A673 (cell line): ENCODE results near the gene MTMR2. TPM values are rescaled to one million over a fixed set of nuclear protein-coding genes. Genes with fewer than 3 reads are reported as not detected.

ENCODE experiments used
- BruUV-seq: library from RNA; stranded (reverse); fragments of 400-500 nt; replicated peaks from 2 replicates; lab custom pipeline; 2021; lab: Mats Ljungman, UMichigan
- CTCF ChIA-PET: fragments of 300-600 bp; sonication (Branson Sonifier 250); formaldehyde crosslinking; loops from one replicate; lab custom pipeline; 2022; ENCODE audit warnings: antibody characterized with exemption; lab: Charles Lee
- POLR2A ChIA-PET: fragments of 300-600 bp; sonication (Branson Sonifier 250); formaldehyde crosslinking; loops from one replicate; lab custom pipeline; 2022; ENCODE audit warnings: antibody characterized with exemption; ENCODE audit not compliant: low non-redundant PET; lab: Charles Lee
- DNase-seq: peaks from one replicate; pipeline ENCODE4 v3.0.0-alpha.2; 2015; ENCODE audit warnings: low spot score
- H3K27ac ChIP-seq: fragments of 200-600 bp; sonication (generic); 2 replicates; pipeline ENCODE4 v1.5.1; 2016; ENCODE audit warnings: mixed run types, low read depth, mild to moderate bottlenecking, mixed read lengths, antibody characterized with exemption, low read length; ENCODE audit not compliant: poor library complexity, severe bottlenecking
- H3K27me3 ChIP-seq: fragments of 200-600 bp; sonication (generic); replicated peaks from 2 replicates; pipeline ENCODE4 v1.6.1; 2017; ENCODE audit warnings: mixed run types, low read depth, mild to moderate bottlenecking, mixed read lengths, antibody characterized with exemption, low read length; ENCODE audit not compliant: insufficient read depth, poor library complexity
- H3K36me3 ChIP-seq: fragments of 200-600 bp; sonication (generic); 2 replicates; pipeline ENCODE4 v1.6.1; 2016; ENCODE audit warnings: mixed run types, mild to moderate bottlenecking, mixed read lengths, antibody characterized with exemption, low read length; ENCODE audit not compliant: insufficient read depth, poor library complexity, severe bottlenecking
- H3K4me1 ChIP-seq: fragments of 200-600 bp; sonication (generic); 2 replicates; pipeline ENCODE4 v1.6.1; 2017; ENCODE audit warnings: mixed run types, mild to moderate bottlenecking, mixed read lengths, antibody characterized with exemption, low read length; ENCODE audit not compliant: insufficient read depth, poor library complexity, severe bottlenecking
- H3K4me3 ChIP-seq: fragments of 200-600 bp; sonication (generic); 2 replicates; pipeline ENCODE4 v1.5.1; 2016; ENCODE audit warnings: low read depth, mixed run types, mild to moderate bottlenecking, mixed read lengths, low read length; ENCODE audit not compliant: poor library complexity, severe bottlenecking
- H3K9me3 ChIP-seq: fragments of 200-600 bp; sonication (generic); 2 replicates; pipeline ENCODE4 v1.6.1; 2016; ENCODE audit warnings: mixed run types, low read depth, mild to moderate bottlenecking, mixed read lengths, antibody characterized with exemption, low read length; ENCODE audit not compliant: poor library complexity, severe bottlenecking
- EZH2 ChIP-seq: fragments of 200-600 bp; sonication (generic); IDR thresholded peaks from 2 replicates; pipeline ENCODE4 v1.6.1; 2017; ENCODE audit warnings: borderline replicate concordance, low read depth, mild to moderate bottlenecking, mixed read lengths, antibody characterized with exemption, low read length; ENCODE audit not compliant: poor library complexity, severe bottlenecking
- intact Hi-C: fragments of 100-400 bp; cut with micrococcal nuclease; formaldehyde crosslinking; loops from one replicate; pipeline ENCODE4 v1.10.0; 2022; ENCODE audit not compliant: unreplicated experiment
- total RNA-seq: library from RNA; stranded (reverse); gene quantifications from 2 replicates; pipeline ENCODE4 v1.2.3, GENCODE V29; 2021
- TF ChIP-seq, protein P1 (sequence below): fragments of 300-800, 200-600 bp; sonication (generic); conservative IDR thresholded peaks from 2 replicates; pipeline ENCODE4 v1.5.1; 2017; ENCODE audit warnings: low read depth, mild to moderate bottlenecking, antibody characterized with exemption, low read length, moderate library complexity, mixed read lengths

Gene MTMR2
- total RNA-seq, 1 experiment from 2014 or later, result 58.6 TPM

DNA sequence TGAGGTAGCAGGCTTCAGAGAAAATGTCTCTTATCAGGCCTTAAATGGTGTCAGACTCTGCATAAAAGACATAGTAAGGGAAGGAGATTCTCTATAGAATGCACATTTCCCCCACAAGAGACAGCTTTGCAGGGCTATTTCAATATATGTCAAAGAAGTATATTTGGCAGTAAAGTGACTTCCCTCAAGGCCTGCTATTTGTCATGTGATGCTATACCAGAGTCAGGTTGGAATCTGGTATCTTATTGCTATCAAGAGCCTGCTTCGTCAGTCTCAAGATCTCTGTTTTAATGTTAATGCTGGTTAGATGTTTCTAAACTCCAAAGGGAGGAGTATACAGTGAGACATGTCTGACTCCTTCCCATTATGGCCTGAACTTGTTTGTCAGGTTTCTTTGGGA is 40.4 kb upstream of the MTMR2 start:
- Histone ChIP-seq H3K27me3 (no peaks in the 10 kb centered on the region), H3K27ac (no peak overlapping the region), H3K9me3 (no peaks in the 10 kb centered on the region), H3K4me1 (no peaks in the 10 kb centered on the region), H3K36me3 (no peaks in the 10 kb centered on the region), H3K4me3 (no peak overlapping the region)
- POLR2A ChIA-PET, result no interaction called here
- TF ChIP-seq EZH2, result no peak
- TF ChIP-seq, protein P1, sequence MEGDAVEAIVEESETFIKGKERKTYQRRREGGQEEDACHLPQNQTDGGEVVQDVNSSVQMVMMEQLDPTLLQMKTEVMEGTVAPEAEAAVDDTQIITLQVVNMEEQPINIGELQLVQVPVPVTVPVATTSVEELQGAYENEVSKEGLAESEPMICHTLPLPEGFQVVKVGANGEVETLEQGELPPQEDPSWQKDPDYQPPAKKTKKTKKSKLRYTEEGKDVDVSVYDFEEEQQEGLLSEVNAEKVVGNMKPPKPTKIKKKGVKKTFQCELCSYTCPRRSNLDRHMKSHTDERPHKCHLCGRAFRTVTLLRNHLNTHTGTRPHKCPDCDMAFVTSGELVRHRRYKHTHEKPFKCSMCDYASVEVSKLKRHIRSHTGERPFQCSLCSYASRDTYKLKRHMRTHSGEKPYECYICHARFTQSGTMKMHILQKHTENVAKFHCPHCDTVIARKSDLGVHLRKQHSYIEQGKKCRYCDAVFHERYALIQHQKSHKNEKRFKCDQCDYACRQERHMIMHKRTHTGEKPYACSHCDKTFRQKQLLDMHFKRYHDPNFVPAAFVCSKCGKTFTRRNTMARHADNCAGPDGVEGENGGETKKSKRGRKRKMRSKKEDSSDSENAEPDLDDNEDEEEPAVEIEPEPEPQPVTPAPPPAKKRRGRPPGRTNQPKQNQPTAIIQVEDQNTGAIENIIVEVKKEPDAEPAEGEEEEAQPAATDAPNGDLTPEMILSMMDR, result no peak
- DNase-seq, result no peak
- BruUV-seq, result no TSS peak
- intact Hi-C loops, result no loop called here
- CTCF ChIA-PET, result no interaction called here

DNA sequence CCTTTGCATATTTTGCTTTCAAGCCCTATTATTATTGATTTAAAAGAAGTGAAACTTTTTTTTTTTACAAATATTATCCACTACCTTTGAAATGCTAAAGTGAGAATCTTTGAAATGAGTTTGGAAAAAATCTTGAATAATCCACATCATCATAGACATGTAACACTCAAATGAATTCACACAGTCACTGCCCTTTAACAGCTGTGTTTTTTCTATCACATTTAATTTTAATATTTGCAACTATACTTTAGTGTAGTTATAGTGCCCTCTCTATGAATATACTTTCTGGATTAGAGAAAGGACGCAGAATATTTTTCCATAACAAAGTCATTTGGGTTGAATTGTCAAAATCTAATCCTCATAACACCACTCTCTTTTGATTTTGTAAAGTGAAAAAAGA is 37.9 kb upstream of the MTMR2 start:
- TF ChIP-seq EZH2, result no peak
- Histone ChIP-seq H3K27me3 (no peaks in the 10 kb centered on the region), H3K9me3 (no peaks in the 10 kb centered on the region), H3K4me3 (no peak overlapping the region), H3K27ac (no peak overlapping the region), H3K4me1 (no peaks in the 10 kb centered on the region), H3K36me3 (no peaks in the 10 kb centered on the region)
- CTCF ChIA-PET, result interaction anchor here (0.6 kb wide), 1 partner anchor 117 kb away, joined by 3 read pairs; no protein-coding TSS in a partner anchor
- intact Hi-C loops, result no loop called here
- DNase-seq, result no peak
- no TSS peak for BruUV-seq
- POLR2A ChIA-PET, result no interaction called here

DNA sequence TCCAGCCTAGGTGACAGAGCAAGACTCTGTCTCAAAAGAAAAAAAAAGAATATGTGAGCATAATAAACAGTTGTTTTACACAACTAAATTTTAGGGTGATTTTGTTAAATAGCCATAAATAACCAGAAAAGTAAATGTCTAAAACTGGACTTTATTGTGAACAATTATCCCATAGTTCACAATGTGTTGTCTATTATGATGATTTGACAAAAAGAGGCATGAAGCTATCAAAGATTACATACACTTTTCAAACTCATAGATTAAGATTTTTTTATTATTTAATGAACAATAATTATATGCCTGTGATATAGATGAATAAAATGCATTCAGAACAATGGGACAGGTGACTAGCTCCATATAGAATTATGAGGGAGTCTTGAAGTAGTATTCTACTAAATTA is 27.0 kb upstream of the MTMR2 start:
- CTCF ChIA-PET, result no interaction called here

DNA sequence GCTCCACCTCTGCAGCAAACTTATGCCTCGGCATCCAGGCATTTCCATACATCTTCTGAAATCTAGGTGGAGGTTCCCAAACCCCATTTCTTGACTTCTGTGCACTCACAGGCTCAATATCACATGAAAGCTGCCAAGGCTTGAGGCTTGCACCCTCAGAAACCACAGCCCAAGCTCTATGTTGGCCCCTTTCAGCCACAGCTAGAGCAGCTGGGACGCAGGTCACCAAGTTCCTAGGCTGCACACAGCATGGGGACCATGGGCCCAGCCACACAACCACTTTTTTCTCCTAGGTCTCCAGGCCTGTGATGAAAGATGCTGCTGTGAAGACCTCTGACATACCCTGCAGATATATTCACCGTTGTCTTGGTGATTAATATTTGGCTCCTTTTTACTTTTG is 24.7 kb upstream of the MTMR2 start:
- Histone ChIP-seq H3K9me3 (peaks cover 9% of the 10 kb centered on the region), H3K4me1 (no peaks in the 10 kb centered on the region), H3K36me3 (no peaks in the 10 kb centered on the region), H3K27me3 (no peaks in the 10 kb centered on the region), H3K27ac (no peak overlapping the region), H3K4me3 (no peak overlapping the region)
- ChIA-PET CTCF (no interaction called here), POLR2A (no interaction called here)
- no peak for TF ChIP-seq EZH2
- TF ChIP-seq, protein P1, result no peak
- DNase-seq, result no peak
- intact Hi-C loops, result no loop called here
- BruUV-seq, result no TSS peak

More for the DNA sequence above, 27.0 kb upstream of the MTMR2 start:
- H3K9me3 ChIP-seq, result no peaks in the 10 kb centered on the region
- no peak overlapping the region for H3K4me3 ChIP-seq
- no peaks in the 10 kb centered on the region for H3K27me3 ChIP-seq
- POLR2A ChIA-PET, result no interaction called here
- intact Hi-C loops, result no loop called here
- no peak for DNase-seq
- no peaks in the 10 kb centered on the region for H3K36me3 ChIP-seq
- TF ChIP-seq EZH2, result no peak
- TF ChIP-seq, protein P1, result no peak
- no peak overlapping the region for H3K27ac ChIP-seq
- H3K4me1 ChIP-seq, result no peaks in the 10 kb centered on the region
- no TSS peak for BruUV-seq
